Measurements from ENCODE around the gene HSBP1L1.

DNA sequence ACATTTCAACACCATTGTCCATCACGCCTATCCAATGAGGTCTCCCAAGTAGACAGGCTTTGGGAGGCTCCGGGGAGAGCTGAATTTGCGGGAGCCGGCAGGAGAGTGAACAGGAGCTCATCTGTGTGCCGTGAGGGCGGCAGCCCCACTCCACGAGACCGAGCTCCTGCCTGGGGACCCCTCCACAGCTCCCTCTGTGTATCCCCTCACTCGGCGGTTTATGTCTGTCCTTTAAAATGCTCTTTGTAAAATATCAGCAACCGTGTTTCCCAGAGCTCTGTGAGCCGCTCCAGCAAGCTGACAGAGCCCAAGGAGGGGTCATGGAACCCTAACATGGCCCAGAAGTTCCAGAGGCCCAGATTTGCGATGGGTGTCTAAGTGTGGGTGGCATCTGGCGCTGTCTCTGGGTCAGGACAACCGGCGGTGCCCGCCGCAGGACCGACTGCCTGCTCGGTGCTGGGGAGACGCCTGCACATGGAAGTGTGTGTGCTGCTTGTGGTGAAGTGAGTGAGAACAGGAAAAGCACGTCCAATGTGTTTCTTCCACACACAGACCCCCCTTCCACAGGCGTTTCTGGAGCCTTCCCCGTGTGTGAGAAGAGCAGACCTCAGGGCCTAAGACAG lies 47.8 kb upstream of the HSBP1L1 start:
- TF ChIP-seq, protein P1, sequence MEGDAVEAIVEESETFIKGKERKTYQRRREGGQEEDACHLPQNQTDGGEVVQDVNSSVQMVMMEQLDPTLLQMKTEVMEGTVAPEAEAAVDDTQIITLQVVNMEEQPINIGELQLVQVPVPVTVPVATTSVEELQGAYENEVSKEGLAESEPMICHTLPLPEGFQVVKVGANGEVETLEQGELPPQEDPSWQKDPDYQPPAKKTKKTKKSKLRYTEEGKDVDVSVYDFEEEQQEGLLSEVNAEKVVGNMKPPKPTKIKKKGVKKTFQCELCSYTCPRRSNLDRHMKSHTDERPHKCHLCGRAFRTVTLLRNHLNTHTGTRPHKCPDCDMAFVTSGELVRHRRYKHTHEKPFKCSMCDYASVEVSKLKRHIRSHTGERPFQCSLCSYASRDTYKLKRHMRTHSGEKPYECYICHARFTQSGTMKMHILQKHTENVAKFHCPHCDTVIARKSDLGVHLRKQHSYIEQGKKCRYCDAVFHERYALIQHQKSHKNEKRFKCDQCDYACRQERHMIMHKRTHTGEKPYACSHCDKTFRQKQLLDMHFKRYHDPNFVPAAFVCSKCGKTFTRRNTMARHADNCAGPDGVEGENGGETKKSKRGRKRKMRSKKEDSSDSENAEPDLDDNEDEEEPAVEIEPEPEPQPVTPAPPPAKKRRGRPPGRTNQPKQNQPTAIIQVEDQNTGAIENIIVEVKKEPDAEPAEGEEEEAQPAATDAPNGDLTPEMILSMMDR (IDR thresholded peaks at IDR 0.05; ENCODE audit: low read depth, low read length): no peak
- TF ChIP-seq POLR2A (IDR thresholded peaks at IDR 0.05; ENCODE audit: extremely low read depth, insufficient read length) (no peak), MYC (IDR thresholded peaks at IDR 0.05; ENCODE audit: low read depth, low read length) (no peak)
- TF ChIP-seq, protein P2, sequence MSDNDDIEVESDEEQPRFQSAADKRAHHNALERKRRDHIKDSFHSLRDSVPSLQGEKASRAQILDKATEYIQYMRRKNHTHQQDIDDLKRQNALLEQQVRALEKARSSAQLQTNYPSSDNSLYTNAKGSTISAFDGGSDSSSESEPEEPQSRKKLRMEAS (IDR thresholded peaks at IDR 0.05; ENCODE audit: low read depth, low read length): no peak

Measured in NB4 (cell line).